ENCODE data around the gene LRRC74A. TPM values are rescaled to one million over a fixed set of nuclear protein-coding genes. Genes with fewer than 3 reads are reported as not detected.

Gene LRRC74A
- polyA plus RNA-seq, 4 donors: not detected

GRCh38 chr14:76812422-76813383, 13.5 kb upstream of the LRRC74A start, which contains the start of gene ANGEL1:
ANGEL1 (minus strand) TSS chr14:76812882; CDS start chr14:76812827, 55 bp downstream.
- no peak for FAIRE-seq
- WGBS, 3 donors: 3 to 4% (median 3%) methylated on average over 48 to 69 of the region's 69 CpGs
- peaks cover 0 to 4% (median 0%) of the 10 kb centered on the region in 3 donors for H3K4me1 ChIP-seq (ENCODE audit: control insufficient read depth in 3 of 3, insufficient read depth in 2 of 3, low read depth in 1 of 3, low read length in 2 of 3)

GRCh38 chr14:76814726-76815645, 11.2 kb upstream of the LRRC74A start:
- Histone ChIP-seq H3K4me3 (ENCODE audit: low read depth in 1 of 3, low read length in 3 of 3) (no peak overlapping the region), H3K4me1 (ENCODE audit: control insufficient read depth in 3 of 3, insufficient read depth in 2 of 3, low read depth in 1 of 3, low read length in 2 of 3) (peaks cover 0 to 4% (median 0%) of the 10 kb centered on the region in 3 donors), H3K27me3 (ENCODE audit: control insufficient read depth in 3 of 3, insufficient read depth in 3 of 3, low read length in 3 of 3) (no peaks in the 10 kb centered on the region), H3K27ac (ENCODE audit: low read depth in 1 of 3, low read length in 2 of 3) (no peak overlapping the region), H3K36me3 (ENCODE audit: control insufficient read depth in 3 of 3, insufficient read depth in 2 of 3, low read depth in 1 of 3, low read length in 3 of 3) (no peaks in the 10 kb centered on the region), H3K9me3 (ENCODE audit: control insufficient read depth in 2 of 2, insufficient read depth in 1 of 2, low read depth in 1 of 2, low read length in 1 of 2) (no peaks in the 10 kb centered on the region)
- no peak for DNase-seq
- 65 to 70% (median 65%) methylated on average over 7 of the region's 7 CpGs for WGBS, 3 donors
- FAIRE-seq: no peak

More at GRCh38 chr14:76812422-76813383, 13.5 kb upstream of the LRRC74A start, which contains the start of gene ANGEL1:
- no peaks in the 10 kb centered on the region for H3K27me3 ChIP-seq (ENCODE audit: control insufficient read depth in 3 of 3, insufficient read depth in 3 of 3, low read length in 3 of 3)
- DNase-seq: peak; percentile 94 to 97
- H3K27ac ChIP-seq (ENCODE audit: low read depth in 1 of 3, low read length in 2 of 3): peak within 1 kb of the TSS; percentile 66 to 84 (median 70)
- H3K9me3 ChIP-seq (ENCODE audit: control insufficient read depth in 2 of 2, insufficient read depth in 1 of 2, low read depth in 1 of 2, low read length in 1 of 2): no peaks in the 10 kb centered on the region
- peak within 1 kb of the TSS; percentile 78 to 85 (median 81) for H3K4me3 ChIP-seq (ENCODE audit: low read depth in 1 of 3, low read length in 3 of 3)
- peaks cover 0 to 10% (median 5%) of the 10 kb centered on the region in 3 donors for H3K36me3 ChIP-seq (ENCODE audit: control insufficient read depth in 3 of 3, insufficient read depth in 2 of 3, low read depth in 1 of 3, low read length in 3 of 3)

DNA sequence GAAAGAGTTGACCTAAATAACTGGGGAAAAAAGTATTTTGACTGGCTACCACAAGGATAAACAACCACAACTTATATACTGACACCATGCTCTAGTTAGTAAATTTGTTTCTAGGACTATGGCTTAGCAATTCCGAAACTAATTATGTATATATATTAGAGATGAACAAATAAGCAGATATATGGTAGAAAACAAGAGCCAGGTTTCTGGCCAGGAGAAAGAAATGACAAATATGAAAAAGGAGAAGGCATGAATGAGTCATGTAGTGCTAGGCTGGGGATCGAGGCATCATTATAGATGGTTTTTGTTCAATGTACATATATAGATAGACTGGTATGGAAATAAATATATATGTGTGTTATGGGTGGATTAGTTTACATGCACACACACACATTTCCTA, 5.5 kb upstream of the LRRC74A start:
- H3K27me3 ChIP-seq (ENCODE audit: control insufficient read depth in 3 of 3, insufficient read depth in 3 of 3, low read length in 3 of 3): no peaks in the 10 kb centered on the region
- FAIRE-seq (no peak), DNase-seq (no peak)
- no peak overlapping the region for H3K4me3 ChIP-seq (ENCODE audit: low read depth in 1 of 3, low read length in 3 of 3)
- H3K27ac ChIP-seq (ENCODE audit: low read depth in 1 of 3, low read length in 2 of 3): no peak overlapping the region
- H3K9me3 ChIP-seq (ENCODE audit: control insufficient read depth in 2 of 2, insufficient read depth in 1 of 2, low read depth in 1 of 2, low read length in 1 of 2): no peaks in the 10 kb centered on the region
- no peaks in the 10 kb centered on the region for H3K4me1 ChIP-seq (ENCODE audit: control insufficient read depth in 3 of 3, insufficient read depth in 2 of 3, low read depth in 1 of 3, low read length in 2 of 3)
- no peaks in the 10 kb centered on the region for H3K36me3 ChIP-seq (ENCODE audit: control insufficient read depth in 3 of 3, insufficient read depth in 2 of 3, low read depth in 1 of 3, low read length in 3 of 3)
- 71 to 80% (median 73%) methylated on average over 2 of the region's 2 CpGs for WGBS, 3 donors

- DNase-seq: no peak
- FAIRE-seq: no peak
- H3K36me3 ChIP-seq (ENCODE audit: control insufficient read depth in 3 of 3, insufficient read depth in 2 of 3, low read depth in 1 of 3, low read length in 3 of 3): no peaks in the 10 kb centered on the region
- H3K9me3 ChIP-seq (ENCODE audit: control insufficient read depth in 2 of 2, insufficient read depth in 1 of 2, low read depth in 1 of 2, low read length in 1 of 2): peaks cover 0 to 4% of the 10 kb centered on the region in 2 donors
- H3K27ac ChIP-seq (ENCODE audit: low read depth in 1 of 3, low read length in 2 of 3): no peak overlapping the region
- peaks cover 0 to 3% (median 0%) of the 10 kb centered on the region in 3 donors for H3K27me3 ChIP-seq (ENCODE audit: control insufficient read depth in 3 of 3, insufficient read depth in 3 of 3, low read length in 3 of 3)
- H3K4me1 ChIP-seq (ENCODE audit: control insufficient read depth in 3 of 3, insufficient read depth in 2 of 3, low read depth in 1 of 3, low read length in 2 of 3): no peaks in the 10 kb centered on the region
- WGBS, 3 donors: 69 to 79% (median 70%) methylated on average over 9 of the region's 9 CpGs
- H3K4me3 ChIP-seq (ENCODE audit: low read depth in 1 of 3, low read length in 3 of 3): no peak overlapping the region
Measured at GRCh38 chr14:76827696-76828296, 1.6 kb downstream of the LRRC74A start.

DNA sequence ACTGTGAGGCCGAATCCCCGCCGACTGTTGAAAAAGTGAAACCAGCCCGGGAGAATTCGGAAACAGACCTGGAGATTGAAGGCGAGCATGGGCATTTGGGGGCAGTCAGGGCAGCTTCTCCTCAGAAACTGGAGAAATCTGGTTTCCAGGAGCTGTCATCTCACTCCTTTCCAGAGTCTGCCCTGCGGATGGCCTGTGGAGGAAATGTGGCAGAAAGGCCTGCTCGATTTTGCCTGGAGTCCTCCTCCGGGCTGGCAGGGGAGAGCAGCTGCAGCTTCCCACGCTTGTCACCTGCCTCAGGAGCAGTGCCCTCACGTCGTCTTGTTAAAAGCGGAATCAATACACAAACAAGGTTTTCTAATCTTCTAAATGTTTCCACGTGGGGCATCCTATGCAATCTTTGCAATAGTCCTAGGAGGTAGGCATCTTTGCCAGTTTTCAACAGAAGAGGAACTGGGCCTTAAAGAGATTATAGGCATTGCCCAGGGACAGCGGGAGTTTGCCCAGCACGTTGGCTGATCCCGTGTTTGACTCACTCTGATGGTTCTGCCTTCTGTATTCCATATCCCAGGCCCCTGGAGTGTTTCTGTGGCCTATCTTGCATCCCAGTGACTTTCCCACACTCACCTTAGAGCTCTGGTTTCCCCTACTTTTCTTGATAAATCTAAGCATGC, 2.3 kb downstream of the LRRC74A start:
- FAIRE-seq (no peak), DNase-seq (no peak)
- Histone ChIP-seq H3K36me3 (ENCODE audit: control insufficient read depth in 3 of 3, insufficient read depth in 2 of 3, low read depth in 1 of 3, low read length in 3 of 3) (no peaks in the 10 kb centered on the region), H3K27ac (ENCODE audit: low read depth in 1 of 3, low read length in 2 of 3) (no peak overlapping the region), H3K9me3 (ENCODE audit: control insufficient read depth in 2 of 2, insufficient read depth in 1 of 2, low read depth in 1 of 2, low read length in 1 of 2) (peaks cover 0 to 4% of the 10 kb centered on the region in 2 donors), H3K27me3 (ENCODE audit: control insufficient read depth in 3 of 3, insufficient read depth in 3 of 3, low read length in 3 of 3) (peaks cover 0 to 3% (median 0%) of the 10 kb centered on the region in 3 donors), H3K4me3 (ENCODE audit: low read depth in 1 of 3, low read length in 3 of 3) (no peak overlapping the region), H3K4me1 (ENCODE audit: control insufficient read depth in 3 of 3, insufficient read depth in 2 of 3, low read depth in 1 of 3, low read length in 2 of 3) (no peaks in the 10 kb centered on the region)
- whole genome bisulfite sequencing, 3 donors: 76 to 79% (median 79%) methylated on average over 17 of the region's 17 CpGs

- H3K4me3 ChIP-seq (ENCODE audit: low read depth in 1 of 3, low read length in 3 of 3): no peak overlapping the region
- FAIRE-seq (no peak), DNase-seq (no peak)
- H3K9me3 ChIP-seq (ENCODE audit: control insufficient read depth in 2 of 2, insufficient read depth in 1 of 2, low read depth in 1 of 2, low read length in 1 of 2): peaks cover 0 to 4% of the 10 kb centered on the region in 2 donors
- peaks cover 0 to 4% (median 0%) of the 10 kb centered on the region in 3 donors for H3K4me1 ChIP-seq (ENCODE audit: control insufficient read depth in 3 of 3, insufficient read depth in 2 of 3, low read depth in 1 of 3, low read length in 2 of 3)
- H3K27ac ChIP-seq (ENCODE audit: low read depth in 1 of 3, low read length in 2 of 3): no peak overlapping the region
- H3K27me3 ChIP-seq (ENCODE audit: control insufficient read depth in 3 of 3, insufficient read depth in 3 of 3, low read length in 3 of 3): peaks cover 0 to 3% (median 0%) of the 10 kb centered on the region in 3 donors
- H3K36me3 ChIP-seq (ENCODE audit: control insufficient read depth in 3 of 3, insufficient read depth in 2 of 3, low read depth in 1 of 3, low read length in 3 of 3): no peaks in the 10 kb centered on the region
- 71 to 78% (median 77%) methylated on average over 3 of the region's 3 CpGs for WGBS, 3 donors
Measured at GRCh38 chr14:76829013-76829365, 2.8 kb downstream of the LRRC74A start.

DNA sequence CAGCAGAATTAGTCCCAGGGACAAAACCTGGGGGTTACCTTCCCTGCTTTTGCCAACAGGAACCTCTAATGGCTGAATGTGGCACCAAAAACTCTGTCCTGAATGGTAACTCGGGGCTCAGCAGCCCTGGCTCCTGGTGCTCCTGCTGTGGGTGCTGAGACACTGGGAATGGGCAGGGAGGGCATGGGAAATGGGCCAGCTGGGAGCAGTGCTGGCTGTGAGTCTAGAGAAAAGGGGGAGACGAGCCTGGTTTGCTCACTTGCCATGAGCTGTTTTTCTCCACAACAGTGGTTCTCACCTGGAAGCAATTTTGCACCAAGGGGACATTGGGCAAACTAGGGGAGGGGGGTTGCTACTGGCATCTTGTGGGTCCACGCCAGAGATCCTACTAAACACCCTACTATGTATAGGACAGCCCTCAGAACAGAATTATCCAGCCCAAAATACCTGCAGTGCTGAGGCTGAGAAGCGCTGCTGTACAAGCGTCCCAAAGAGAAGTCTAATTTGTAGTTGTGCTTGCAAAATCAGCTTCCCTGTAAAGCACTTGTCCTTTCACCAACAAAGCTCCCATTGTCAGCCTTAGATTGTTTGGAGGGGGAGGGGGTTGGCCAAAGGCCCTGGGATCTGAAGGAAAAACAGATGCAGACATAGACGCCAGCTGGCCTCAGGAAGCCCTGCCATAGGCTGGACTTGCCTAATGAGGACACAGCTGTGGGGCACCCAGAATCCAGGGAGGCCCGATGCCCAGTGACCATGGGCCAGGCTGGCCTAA, 3.6 kb downstream of the LRRC74A start:
- 11 to 50% (median 30%) methylated on average over 7 of the region's 7 CpGs for WGBS, 3 donors
- Histone ChIP-seq H3K9me3 (ENCODE audit: control insufficient read depth in 2 of 2, insufficient read depth in 1 of 2, low read depth in 1 of 2, low read length in 1 of 2) (peaks cover 0 to 4% of the 10 kb centered on the region in 2 donors), H3K4me1 (ENCODE audit: control insufficient read depth in 3 of 3, insufficient read depth in 2 of 3, low read depth in 1 of 3, low read length in 2 of 3) (peaks cover 0 to 12% (median 0%) of the 10 kb centered on the region in 3 donors), H3K27me3 (ENCODE audit: control insufficient read depth in 3 of 3, insufficient read depth in 3 of 3, low read length in 3 of 3) (peaks cover 0 to 3% (median 0%) of the 10 kb centered on the region in 3 donors), H3K36me3 (ENCODE audit: control insufficient read depth in 3 of 3, insufficient read depth in 2 of 3, low read depth in 1 of 3, low read length in 3 of 3) (no peaks in the 10 kb centered on the region), H3K4me3 (ENCODE audit: low read depth in 1 of 3, low read length in 3 of 3) (no peak overlapping the region), H3K27ac (ENCODE audit: low read depth in 1 of 3, low read length in 2 of 3) (peak overlapping the region in 1 of 3 donors; percentile 14)
- FAIRE-seq (no peak), DNase-seq (peak in 1 of 2 donors; percentile 32)
